GM13977 (cell line): ENCODE measurements around the gene NUP93.
"Not testable (repeated sequence)": the region's sequence is repeated elsewhere in the genome, so short reads cannot be mapped to it uniquely, and the experiment has no call there.

Experiments used
- DNase-seq: peaks from one replicate; pipeline ENCODE4 v3.0.0; 2012; ENCODE audit warnings: low spot score
- CTCF ChIP-seq: IDR thresholded peaks from 2 replicates; pipeline ENCODE4 v1.5.1; 2012; ENCODE audit warnings: mild to moderate bottlenecking, control low read depth; ENCODE audit not compliant: insufficient read depth; ENCODE audit errors: extremely low read depth, missing control alignments
- in situ Hi-C: fragments of 300-500 bp; cut with MboI; formaldehyde crosslinking; loops from one replicate; pipeline ENCODE4 v1.12.0; 2022; ENCODE audit warnings: low sequenced_read_pairs, low pct_unique_long_range_greater_than_20kb, mixed read lengths, inconsistent platforms; ENCODE audit not compliant: unreplicated experiment

Gene NUP93

GRCh38 chr16:56866955-56867830 is 137.3 kb downstream of the NUP93 start:
- TF ChIP-seq CTCF = peak; percentile 56
- in situ Hi-C loops = loop anchor here (10.0 kb wide), 2 partner anchors 88 to 178 kb away; no protein-coding TSS in a partner anchor
- peak; percentile 72 for DNase-seq

- TF ChIP-seq CTCF = no peak
- in situ Hi-C loops = loop anchor here (10.0 kb wide), 2 partner anchors 87 to 177 kb away; no protein-coding TSS in a partner anchor
These were observed 138.2 kb downstream of the NUP93 start for GRCh38 chr16:56868175-56868574.

GRCh38 chr16:56868766-56869165 is 138.8 kb downstream of the NUP93 start:
- in situ Hi-C loops = loop anchor here (10.0 kb wide), 2 partner anchors 86 to 176 kb away; no protein-coding TSS in a partner anchor
- not testable (repeated sequence) for DNase-seq

More at GRCh38 chr16:56868175-56868574, 138.2 kb downstream of the NUP93 start:
- DNase-seq = no peak

- TF ChIP-seq CTCF = peak; percentile 36
- DNase-seq = peak; percentile 59
- in situ Hi-C loops = loop anchor here (10.0 kb wide), 2 partner anchors 85 to 175 kb away; no protein-coding TSS in a partner anchor
These were observed 139.8 kb downstream of the NUP93 start for GRCh38 chr16:56869513-56870275.

- no peak for TF ChIP-seq CTCF
- in situ Hi-C loops = no loop called here
- DNase-seq = no peak
These were observed 140.5 kb downstream of the NUP93 start for GRCh38 chr16:56870276-56870888.

- DNase-seq = peak; percentile 58
These were observed 141.3 kb downstream of the NUP93 start for GRCh38 chr16:56871172-56871593.

More at GRCh38 chr16:56871172-56871593, 141.3 kb downstream of the NUP93 start:
- in situ Hi-C loops = no loop called here
- TF ChIP-seq CTCF = peak; percentile 24
